Peyer's patch (tissue), 4 donors: ENCODE data around the gene ZNF774. TPM values are rescaled to one million over a fixed set of nuclear protein-coding genes. Genes with fewer than 3 reads are reported as not detected.
A peak's percentile ranks its signal among the peaks of the same experiment; 100 is the strongest.

ENCODE experiments used
- DNase-seq, 3 donors: peaks; one replicate each; pipeline ENCODE4 v3.0.0-alpha.2; 2017 to 2019
- H3K27ac ChIP-seq, 4 donors: fragments of 200-600 bp; sonication (generic); one replicate each; pipeline ENCODE4 v1.5.1; 2016 to 2019
- H3K27me3 ChIP-seq, 2 donors: fragments of 200-600 bp; sonication (generic); one replicate each; pipeline ENCODE4 v1.5.1; 2019
- H3K36me3 ChIP-seq, 3 donors: fragments of 200-600 bp; sonication (generic); one replicate each; pipeline ENCODE4 v1.5.1; 2016 to 2019
- H3K4me1 ChIP-seq, 4 donors: fragments of 200-600 bp; sonication (generic); one replicate each; pipeline ENCODE4 v1.5.1; 2016 to 2019
- H3K4me3 ChIP-seq, 4 donors: fragments of 200-600 bp; sonication (generic); 1 replicate in 3 of 4; 2 replicates in 1 of 4; pipeline ENCODE4 v1.5.1; 2016 to 2019; ENCODE audit warnings: mild to moderate bottlenecking in 1 of 4
- H3K9me3 ChIP-seq, 4 donors: fragments of 200-600 bp; sonication (generic); one replicate each; pipeline ENCODE4 v1.5.1; 2016 to 2019; ENCODE audit warnings: mild to moderate bottlenecking in 1 of 4
- POLR2A ChIP-seq, 2 donors: fragments of 450-650 bp; IDR thresholded peaks; one replicate each; pipeline ENCODE4 v1.5.1; 2017; ENCODE audit warnings: antibody characterized with exemption in 2 of 2, mild to moderate bottlenecking in 2 of 2, moderate library complexity in 2 of 2
- total RNA-seq, 4 donors: library from RNA; depleted of rRNA; stranded (reverse); fragments of >200 nt; gene quantifications; one replicate each; pipeline ENCODE4 v1.1.0, GENCODE V29; 2016
- TF ChIP-seq, protein P1 (sequence below), 6 experiments: fragments of 450-650 bp in 4 of 6; fragments of 200-600 bp in 2 of 6; sonication (generic) in 1 of 6; IDR thresholded peaks; one replicate each; pipeline ENCODE4 v1.5.1; 2017 to 2019; ENCODE audit warnings: antibody characterized with exemption in 6 of 6, mild to moderate bottlenecking in 3 of 6, moderate library complexity in 1 of 6

ZNF774 gene
- total RNA-seq, 4 donors from 2014 or later, result 4.0 to 11.7 (median 8.7) TPM

DNA sequence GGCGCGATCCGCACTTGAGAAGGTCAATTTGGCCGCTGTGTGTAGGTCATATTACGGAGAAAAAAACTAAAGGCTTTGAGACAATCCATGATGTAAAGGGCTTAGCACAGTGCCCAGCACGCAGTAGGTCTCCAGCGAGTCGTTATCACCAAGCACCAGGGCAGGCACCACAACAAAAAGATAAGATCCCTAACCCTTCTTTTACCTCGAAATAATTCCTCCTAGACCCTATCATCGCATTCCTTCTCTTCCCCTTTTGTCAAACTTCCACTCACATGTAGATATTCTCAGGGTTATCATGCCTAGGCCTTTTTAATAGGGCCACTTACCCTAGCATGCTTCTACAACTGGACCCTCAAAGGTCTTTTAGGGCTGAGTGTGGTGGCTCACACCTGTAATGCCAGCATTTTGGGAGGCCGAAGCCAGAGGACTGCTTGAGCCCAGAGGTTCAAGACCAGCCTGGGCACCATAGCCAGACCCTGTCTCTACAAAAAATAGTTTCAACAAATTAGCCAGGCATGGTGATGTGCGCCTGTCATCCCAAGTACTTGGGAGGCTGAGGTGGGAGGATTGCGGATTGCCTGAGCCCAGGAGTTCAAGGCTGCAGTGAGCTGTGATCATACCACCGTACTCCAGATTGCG lies 13.5 kb downstream of the ZNF774 start:
- no peak for TF ChIP-seq POLR2A (IDR thresholded peaks at IDR 0.05)
- TF ChIP-seq, protein P1, sequence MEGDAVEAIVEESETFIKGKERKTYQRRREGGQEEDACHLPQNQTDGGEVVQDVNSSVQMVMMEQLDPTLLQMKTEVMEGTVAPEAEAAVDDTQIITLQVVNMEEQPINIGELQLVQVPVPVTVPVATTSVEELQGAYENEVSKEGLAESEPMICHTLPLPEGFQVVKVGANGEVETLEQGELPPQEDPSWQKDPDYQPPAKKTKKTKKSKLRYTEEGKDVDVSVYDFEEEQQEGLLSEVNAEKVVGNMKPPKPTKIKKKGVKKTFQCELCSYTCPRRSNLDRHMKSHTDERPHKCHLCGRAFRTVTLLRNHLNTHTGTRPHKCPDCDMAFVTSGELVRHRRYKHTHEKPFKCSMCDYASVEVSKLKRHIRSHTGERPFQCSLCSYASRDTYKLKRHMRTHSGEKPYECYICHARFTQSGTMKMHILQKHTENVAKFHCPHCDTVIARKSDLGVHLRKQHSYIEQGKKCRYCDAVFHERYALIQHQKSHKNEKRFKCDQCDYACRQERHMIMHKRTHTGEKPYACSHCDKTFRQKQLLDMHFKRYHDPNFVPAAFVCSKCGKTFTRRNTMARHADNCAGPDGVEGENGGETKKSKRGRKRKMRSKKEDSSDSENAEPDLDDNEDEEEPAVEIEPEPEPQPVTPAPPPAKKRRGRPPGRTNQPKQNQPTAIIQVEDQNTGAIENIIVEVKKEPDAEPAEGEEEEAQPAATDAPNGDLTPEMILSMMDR (IDR thresholded peaks at IDR 0.05), result no peak
- peaks cover 0 to 13% (median 0%) of the 10 kb centered on the region in 4 donors for H3K4me1 ChIP-seq

GRCh38 chr15:90367576-90367975 lies 15.5 kb downstream of the ZNF774 start:
- Histone ChIP-seq H3K4me3 (no peak overlapping the region), H3K36me3 (no peaks in the 10 kb centered on the region), H3K9me3 (no peaks in the 10 kb centered on the region), H3K4me1 (peaks cover 0 to 5% (median 0%) of the 10 kb centered on the region in 4 donors), H3K27me3 (no peaks in the 10 kb centered on the region), H3K27ac (peak overlapping the region in 2 of 4 donors; percentile 19 to 58)
- DNase-seq, result no peak
- no peak for TF ChIP-seq POLR2A (IDR thresholded peaks at IDR 0.05)
- TF ChIP-seq, protein P1 (IDR thresholded peaks at IDR 0.05), result no peak

More for the DNA sequence above, 13.5 kb downstream of the ZNF774 start:
- Histone ChIP-seq H3K9me3 (no peaks in the 10 kb centered on the region), H3K27me3 (no peaks in the 10 kb centered on the region), H3K36me3 (no peaks in the 10 kb centered on the region), H3K4me3 (no peak overlapping the region), H3K27ac (no peak overlapping the region)
- DNase-seq, result no peak

GRCh38 chr15:90375071-90375470 lies 23.0 kb downstream of the ZNF774 start:
- no peak for TF ChIP-seq POLR2A (IDR thresholded peaks at IDR 0.05)
- TF ChIP-seq, protein P1 (IDR thresholded peaks at IDR 0.05), result no peak
- no peak for DNase-seq
- H3K36me3 ChIP-seq, result no peaks in the 10 kb centered on the region
- no peaks in the 10 kb centered on the region for H3K4me1 ChIP-seq
- no peaks in the 10 kb centered on the region for H3K27me3 ChIP-seq
- H3K9me3 ChIP-seq, result peaks cover 0 to 15% (median 4%) of the 10 kb centered on the region in 4 donors
- no peak overlapping the region for H3K4me3 ChIP-seq
- H3K27ac ChIP-seq, result no peak overlapping the region

DNA sequence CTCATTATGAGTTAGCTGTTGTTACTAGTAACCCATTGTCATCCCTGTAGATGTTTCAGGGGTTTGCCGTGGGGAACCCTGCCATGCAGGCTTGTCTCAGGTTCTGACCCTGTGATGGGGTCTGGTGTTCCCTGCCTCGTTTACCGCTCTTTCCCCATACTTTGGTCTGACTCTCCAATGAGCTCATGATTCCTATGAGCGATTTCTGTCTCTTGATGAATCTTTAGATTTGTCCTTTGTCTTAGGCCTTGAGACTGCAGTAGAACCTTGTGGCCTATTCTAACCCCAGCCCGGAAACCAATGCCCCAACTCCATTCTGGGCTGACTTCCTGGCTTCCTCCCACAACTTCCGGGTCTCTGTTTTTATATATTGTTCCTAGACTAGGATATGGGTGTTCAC lies 24.7 kb downstream of the ZNF774 start:
- H3K27me3 ChIP-seq, result no peaks in the 10 kb centered on the region
- DNase-seq, result peak in 2 of 3 donors; percentile 49 to 83
- H3K36me3 ChIP-seq, result no peaks in the 10 kb centered on the region
- no peaks in the 10 kb centered on the region for H3K4me1 ChIP-seq
- no peak overlapping the region for H3K4me3 ChIP-seq
- no peak overlapping the region for H3K27ac ChIP-seq
- peaks cover 0 to 15% (median 4%) of the 10 kb centered on the region in 4 donors for H3K9me3 ChIP-seq
- no peak for TF ChIP-seq POLR2A (IDR thresholded peaks at IDR 0.05)
- TF ChIP-seq, protein P1 (IDR thresholded peaks at IDR 0.05), result no peak

DNA sequence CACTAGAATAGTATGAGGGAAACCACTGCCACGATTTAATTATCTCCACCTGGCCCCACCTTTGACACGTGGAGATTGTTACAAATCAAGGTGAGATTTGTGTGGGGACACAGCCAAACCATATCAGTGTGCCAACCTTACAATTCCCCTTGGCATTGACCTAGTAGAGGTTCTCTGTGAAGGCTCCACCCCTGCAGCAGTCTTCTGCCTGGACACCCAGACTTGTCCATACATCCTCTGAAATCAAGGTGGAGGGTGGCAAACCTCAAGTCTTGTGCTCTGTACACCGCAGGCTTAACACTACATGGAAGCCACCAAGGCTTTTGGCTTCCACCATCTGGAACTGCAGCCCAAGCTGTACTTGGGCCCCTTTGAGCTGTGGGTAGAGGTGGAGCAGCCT lies 27.2 kb downstream of the ZNF774 start:
- H3K27me3 ChIP-seq, result no peaks in the 10 kb centered on the region
- no peaks in the 10 kb centered on the region for H3K4me1 ChIP-seq
- DNase-seq, result no peak
- TF ChIP-seq, protein P1 (IDR thresholded peaks at IDR 0.05), result no peak
- TF ChIP-seq POLR2A (IDR thresholded peaks at IDR 0.05), result no peak
- H3K36me3 ChIP-seq, result no peaks in the 10 kb centered on the region
- H3K9me3 ChIP-seq, result peaks cover 0 to 15% (median 4%) of the 10 kb centered on the region in 4 donors
- H3K4me3 ChIP-seq, result no peak overlapping the region
- H3K27ac ChIP-seq, result no peak overlapping the region
